OCI-LY7 (cell line): ENCODE measurements around the gene AIP. TPM values are rescaled to one million over a fixed set of nuclear protein-coding genes. Genes with fewer than 3 reads are reported as not detected.

Source experiments
- BruUV-seq: library from RNA; stranded (reverse); fragments of 400-500 nt; replicated peaks from 2 replicates; lab custom pipeline; 2021; lab: Mats Ljungman, UMichigan
- CTCF ChIA-PET: fragments of 300-600 bp; sonication (Branson Sonifier 250); formaldehyde crosslinking; loops from one replicate; lab custom pipeline; 2022; ENCODE audit warnings: antibody characterized with exemption; ENCODE audit not compliant: unreplicated experiment; lab: Charles Lee
- POLR2A ChIA-PET: fragments of 300-600 bp; sonication (Branson Sonifier 250); formaldehyde crosslinking; loops from one replicate; lab custom pipeline; 2022; ENCODE audit warnings: antibody characterized with exemption; lab: Charles Lee
- DNase-seq: peaks from one replicate; pipeline ENCODE4 v3.0.0-alpha.2; 2015; ENCODE audit warnings: low spot score
- H2AFZ ChIP-seq: fragments of 200-600 bp; sonication (generic), shearing (Covaris generic); 2 replicates; pipeline ENCODE4 v1.6.1; 2014; ENCODE audit warnings: mild to moderate bottlenecking, antibody characterized with exemption, low read length, moderate library complexity
- H3K27ac ChIP-seq: fragments of 200-600 bp; sonication (generic); 2 replicates; pipeline ENCODE4 v1.5.1; 2014; ENCODE audit warnings: mixed run types, low read depth, mild to moderate bottlenecking, moderate library complexity, low read length, inconsistent platforms; ENCODE audit not compliant: poor library complexity, severe bottlenecking
- H3K36me3 ChIP-seq: fragments of 200-600 bp; sonication (generic); 2 replicates; pipeline ENCODE4 v1.6.1; 2014; ENCODE audit warnings: mild to moderate bottlenecking, antibody characterized with exemption, low read length, moderate library complexity, mixed read lengths; ENCODE audit not compliant: insufficient read depth
- H3K4me1 ChIP-seq: fragments of 200-600 bp; sonication (generic); 2 replicates; pipeline ENCODE4 v1.5.1; 2014; ENCODE audit warnings: mild to moderate bottlenecking, low read length; ENCODE audit not compliant: insufficient read depth, poor library complexity, severe bottlenecking
- H3K4me2 ChIP-seq: fragments of 200-600 bp; sonication (generic); 2 replicates; pipeline ENCODE4 v1.6.1; 2014; ENCODE audit warnings: mild to moderate bottlenecking, low read length
- H3K4me3 ChIP-seq: fragments of 200-600 bp; sonication (generic); 2 replicates; pipeline ENCODE4 v1.5.1; 2014; ENCODE audit warnings: mild to moderate bottlenecking, low read depth, low read length; ENCODE audit not compliant: poor library complexity, severe bottlenecking
- H3K79me2 ChIP-seq: fragments of 200-600 bp; sonication (generic); 2 replicates; pipeline ENCODE4 v1.6.1; 2016; ENCODE audit warnings: low read depth, mild to moderate bottlenecking, low read length, moderate library complexity, mixed read lengths; ENCODE audit not compliant: insufficient read depth
- H3K9me2 ChIP-seq: fragments of 200-600 bp; sonication (generic); 2 replicates; pipeline ENCODE4 v1.6.1; 2016; ENCODE audit warnings: mild to moderate bottlenecking, low read length, mixed read lengths; ENCODE audit not compliant: insufficient read depth
- H3K9me3 ChIP-seq: fragments of 200-600 bp; sonication (generic); 2 replicates; pipeline ENCODE4 v1.6.1; 2014; ENCODE audit warnings: mild to moderate bottlenecking, mixed run types, low read length, mixed read lengths
- H4K20me1 ChIP-seq: fragments of 200-600 bp; sonication (generic); 2 replicates; pipeline ENCODE4 v1.6.1; 2014; ENCODE audit warnings: mild to moderate bottlenecking, antibody characterized with exemption, low read length, moderate library complexity, mixed read lengths; ENCODE audit not compliant: insufficient read depth
- CTCF ChIP-seq: fragments of 200-600 bp; sonication (generic); conservative IDR thresholded peaks from 2 replicates; pipeline ENCODE4 v1.5.1; 2014; ENCODE audit warnings: mild to moderate bottlenecking, antibody characterized with exemption, low read length, moderate library complexity, mixed read lengths
- EZH2phosphoT487 ChIP-seq: fragments of 200-600 bp; sonication (generic); IDR thresholded peaks from 2 replicates; pipeline ENCODE4 v1.6.1; 2018; ENCODE audit warnings: low read depth, borderline replicate concordance, mild to moderate bottlenecking, mixed run types, antibody characterized with exemption, low read length, moderate library complexity, mixed read lengths
- intact Hi-C: fragments of 100-400 bp; cut with micrococcal nuclease; formaldehyde crosslinking; loops from one replicate; pipeline ENCODE4 v1.10.0; 2022; ENCODE audit not compliant: unreplicated experiment
- total RNA-seq, 2 experiments: library from RNA; depleted of rRNA in 1 of 2; stranded (reverse); fragments of >200 nt in 1 of 2; shearing (Covaris generic) in 1 of 2; gene quantifications; 2 replicates each; pipeline ENCODE4 v1.2.3, GENCODE V29; 2014 to 2022

The AIP gene
- total RNA-seq, 2 experiments from 2014 or later: 112 to 125 TPM

GRCh38 chr11:67468456-67468758 lies 14.4 kb upstream of the AIP start:
- peaks cover 59% of the 10 kb centered on the region for H3K4me1 ChIP-seq
- DNase-seq: peak; percentile 46
- BruUV-seq: no TSS peak
- peak overlapping the region; percentile 87 for H3K4me3 ChIP-seq
- H3K4me2 ChIP-seq: peak overlapping the region; percentile 100
- H3K79me2 ChIP-seq: peaks cover 23% of the 10 kb centered on the region; the same call in 1 of the 2 replicates
- TF ChIP-seq EZH2phosphoT487 (no peak), CTCF (no peak)
- H3K36me3 ChIP-seq: no peaks in the 10 kb centered on the region; the same call in 1 of the 2 replicates
- no peaks in the 10 kb centered on the region for H4K20me1 ChIP-seq
- H3K27ac ChIP-seq: peak overlapping the region; percentile 76
- intact Hi-C loops: loop anchor here (1.0 to 5.0 kb wide), 3 partner anchors 25 to 116 kb away; partner anchors contain the start of genes CORO1B and POLD4
- H3K9me2 ChIP-seq: no peaks in the 10 kb centered on the region
- no peak overlapping the region for H2AFZ ChIP-seq
- POLR2A ChIA-PET: interaction anchor here (0.7 to 4.2 kb wide), 12 partner anchors 8 to 994 kb away, joined by 3 to 20 read pairs (median 4); partner anchors contain the start of genes AIP, CORO1B, PPP1CA and PTPRCAP
- H3K9me3 ChIP-seq: no peaks in the 10 kb centered on the region
- CTCF ChIA-PET: interaction anchor here (1.2 to 1.3 kb wide), 2 partner anchors 29 to 61 kb away, joined by 3 read pairs; no protein-coding TSS in a partner anchor

- peak within 1 kb of the TSS; percentile 76 for H3K27ac ChIP-seq
- H3K79me2 ChIP-seq: peaks cover 23% of the 10 kb centered on the region; the same call in 1 of the 2 replicates
- intact Hi-C loops: loop anchor here (1.0 to 5.0 kb wide), 5 partner anchors 26 to 117 kb away; partner anchors contain the start of genes CORO1B, POLD4 and PTPRCAP
- no peaks in the 10 kb centered on the region for H4K20me1 ChIP-seq
- H3K4me1 ChIP-seq: peaks cover 54% of the 10 kb centered on the region
- H3K36me3 ChIP-seq: no peaks in the 10 kb centered on the region
- POLR2A ChIA-PET: interaction anchor here (1.0 to 4.2 kb wide), 11 partner anchors 9 to 993 kb away, joined by 3 to 20 read pairs (median 5); partner anchors contain the start of genes AIP, CORO1B, PPP1CA and PTPRCAP
- CTCF ChIA-PET: interaction anchor here (1.2 to 1.3 kb wide), 2 partner anchors 30 to 62 kb away, joined by 3 read pairs; no protein-coding TSS in a partner anchor
- H2AFZ ChIP-seq: peak within 1 kb of the TSS; percentile 61; the same call in 1 of the 2 replicates
- peak within 1 kb of the TSS; percentile 87 for H3K4me3 ChIP-seq
- peak within 1 kb of the TSS; percentile 100 for H3K4me2 ChIP-seq
- DNase-seq: peak; percentile 96
- BruUV-seq: no TSS peak
- TF ChIP-seq EZH2phosphoT487 (no peak), CTCF (peak; percentile 71)
- H3K9me2 ChIP-seq: no peaks in the 10 kb centered on the region
- H3K9me3 ChIP-seq: no peaks in the 10 kb centered on the region
Measured at GRCh38 chr11:67468759-67469507, 13.9 kb upstream of the AIP start, which contains the start of gene TMEM134. TSS of gene TMEM134 (minus strand) at chr11:67469251. CDS start at chr11:67469192, 59 bp downstream.
